Caco-2 (cell line): ENCODE results near the gene ATP11C. TPM values are rescaled to one million over a fixed set of nuclear protein-coding genes. Genes with fewer than 3 reads are reported as not detected.
"Not testable (repeated sequence)": the region's sequence is repeated elsewhere in the genome, so short reads cannot be mapped to it uniquely, and the experiment has no call there.

Source experiments
- BruUV-seq: library from RNA; stranded (reverse); fragments of 400-500 nt; replicated peaks from 2 replicates; lab custom pipeline; 2021; lab: Mats Ljungman, UMichigan
- CTCF ChIA-PET: fragments of 300-600 bp; sonication (Branson Sonifier 250); formaldehyde crosslinking; loops from one replicate; lab custom pipeline; 2022; ENCODE audit warnings: antibody characterized with exemption; lab: Charles Lee
- POLR2A ChIA-PET: fragments of 300-600 bp; sonication (Branson Sonifier 250); formaldehyde crosslinking; loops from one replicate; lab custom pipeline; 2022; ENCODE audit warnings: antibody characterized with exemption; lab: Charles Lee
- DNase-seq, 2 experiments: peaks; one replicate each; pipeline versions ENCODE4 v3.0.0 to v3.0.0-alpha.2; 2020 to 2022
- H3K27me3 ChIP-seq: replicated peaks from 2 replicates; pipeline ENCODE4 v1.6.0; 2011; ENCODE audit warnings: low read length; ENCODE audit not compliant: control insufficient read depth, insufficient read depth
- H3K36me3 ChIP-seq: 2 replicates; pipeline ENCODE4 v1.5.1; 2011; ENCODE audit warnings: low read length; ENCODE audit not compliant: control insufficient read depth, insufficient read depth
- H3K4me1 ChIP-seq: fragments of 250-450 bp; sonication (Bioruptor Pico); 2 replicates; pipeline ENCODE4 v1.5.1; 2020; ENCODE audit warnings: mild to moderate bottlenecking
- H3K4me3 ChIP-seq: 2 replicates; pipeline ENCODE4 v1.5.1; 2011; ENCODE audit warnings: low read depth, mild to moderate bottlenecking, control low read depth, low read length
- H3K9me3 ChIP-seq: fragments of 250-450 bp; sonication (Bioruptor Pico); 2 replicates; pipeline ENCODE4 v1.5.1; 2020; ENCODE audit warnings: mild to moderate bottlenecking, moderate library complexity
- H3K27ac Mint-ChIP-seq: one replicate; pipeline ENCODE4 v1.8.0; 2022; ENCODE audit warnings: mixed read lengths; ENCODE audit not compliant: unreplicated experiment
- H3K27me3 Mint-ChIP-seq: one replicate; pipeline ENCODE4 v1.8.0; 2022; ENCODE audit warnings: mixed read lengths; ENCODE audit not compliant: insufficient read depth, unreplicated experiment
- H3K36me3 Mint-ChIP-seq: one replicate; pipeline ENCODE4 v1.8.0; 2022; ENCODE audit warnings: mild to moderate bottlenecking, mixed read lengths; ENCODE audit not compliant: insufficient read depth, unreplicated experiment
- H3K4me1 Mint-ChIP-seq: one replicate; pipeline ENCODE4 v1.8.0; 2022; ENCODE audit warnings: low read depth, mixed read lengths; ENCODE audit not compliant: unreplicated experiment
- H3K4me3 Mint-ChIP-seq: one replicate; pipeline ENCODE4 v1.8.0; 2022; ENCODE audit warnings: mild to moderate bottlenecking, moderate library complexity, mixed read lengths; ENCODE audit not compliant: unreplicated experiment
- H3K9me3 Mint-ChIP-seq: one replicate; pipeline ENCODE4 v1.8.0; 2022; ENCODE audit warnings: mixed read lengths; ENCODE audit not compliant: unreplicated experiment
- CTCF ChIP-seq, 2 experiments: fragments of 200-600 bp in 1 of 2; IDR thresholded peaks; 1 replicate in 1 of 2; 2 replicates in 1 of 2; pipeline versions ENCODE4 v1.5.1 to v1.8.0; 2011 to 2022; ENCODE audit warnings: antibody characterized with exemption in 1 of 2, control low read depth in 1 of 2, inconsistent platforms in 1 of 2, low read depth in 1 of 2, low read length in 1 of 2, mild to moderate bottlenecking in 1 of 2, moderate library complexity in 1 of 2; ENCODE audit not compliant: insufficient read depth in 1 of 2, severe bottlenecking in 1 of 2, unreplicated experiment in 1 of 2
- intact Hi-C: fragments of 100-400 bp; cut with micrococcal nuclease; formaldehyde crosslinking; loops from one replicate; pipeline ENCODE4 v1.10.0; 2022; ENCODE audit not compliant: unreplicated experiment
- total RNA-seq: library from RNA; stranded (reverse); gene quantifications from 2 replicates; pipeline ENCODE4 v1.2.3, GENCODE V29; 2022

Gene ATP11C
- total RNA-seq, 1 experiment from 2014 or later, result 12.2 TPM

DNA sequence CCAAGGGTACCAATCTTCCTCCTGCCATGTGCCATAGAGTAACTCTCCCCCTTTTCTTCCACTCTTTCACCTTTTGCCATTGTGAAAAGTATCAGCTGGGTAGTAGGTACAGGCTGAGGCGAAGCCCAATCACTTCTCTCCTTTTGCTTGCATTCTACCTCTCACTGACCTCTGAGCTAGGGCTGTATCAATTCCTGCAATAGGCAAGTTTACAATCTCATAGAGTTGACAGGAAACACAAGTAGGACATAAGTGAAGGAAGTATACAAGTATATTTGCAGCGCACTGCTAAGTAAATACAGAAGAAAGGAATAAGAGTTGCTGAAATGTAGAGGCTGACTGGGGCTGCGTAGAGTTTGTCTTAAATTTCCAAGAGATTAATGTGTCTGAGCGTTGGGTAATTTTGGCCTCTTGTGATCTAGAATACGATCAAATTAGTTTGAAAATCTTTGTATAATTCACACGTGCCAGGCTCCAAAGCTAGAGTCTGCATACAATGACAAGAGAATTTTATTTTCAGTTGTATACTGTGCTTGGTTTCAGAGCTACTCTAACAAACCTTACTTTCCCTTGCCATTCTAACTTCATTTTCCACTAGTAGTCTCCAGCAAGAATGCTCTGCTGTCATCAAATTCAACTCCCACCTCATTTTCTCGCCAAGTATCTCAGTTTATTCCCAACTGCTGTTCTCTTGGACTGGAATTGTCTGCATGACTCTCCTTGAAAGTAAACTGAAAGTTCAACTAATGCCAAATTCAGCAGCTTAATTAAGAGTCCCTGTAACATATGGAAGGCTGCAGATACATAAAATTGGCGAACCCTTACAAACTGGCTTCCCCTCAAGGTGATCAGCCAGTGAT lies 90.3 kb downstream of the ATP11C start:
- POLR2A ChIA-PET, result no interaction called here
- no TSS peak for BruUV-seq
- CTCF ChIA-PET, result no interaction called here

GRCh38 chrX:139836335-139836734 lies 96.5 kb downstream of the ATP11C start:
- H3K27me3 Mint-ChIP-seq, H3K36me3 ChIP-seq, H3K9me3 ChIP-seq, BruUV-seq, H3K4me1 ChIP-seq, H3K36me3 Mint-ChIP-seq, H3K4me3 ChIP-seq, DNase-seq, H3K4me1 Mint-ChIP-seq, POLR2A ChIA-PET, intact Hi-C loops, H3K9me3 Mint-ChIP-seq, H3K27me3 ChIP-seq, CTCF ChIA-PET, H3K27ac Mint-ChIP-seq, H3K4me3 Mint-ChIP-seq: not testable (repeated sequence)

More for the DNA sequence above, 90.3 kb downstream of the ATP11C start:
- Mint-ChIP-seq H3K27me3 (no peaks in the 10 kb centered on the region), H3K27ac (no peak overlapping the region), H3K4me3 (no peak overlapping the region), H3K36me3 (no peaks in the 10 kb centered on the region), H3K9me3 (no peaks in the 10 kb centered on the region), H3K4me1 (no peaks in the 10 kb centered on the region)
- H3K4me1 ChIP-seq, result no peaks in the 10 kb centered on the region
- H3K27me3 ChIP-seq, result no peaks in the 10 kb centered on the region
- H3K9me3 ChIP-seq, result no peaks in the 10 kb centered on the region
- intact Hi-C loops, result loop anchor here (5.0 to 10.0 kb wide), 2 partner anchors 62 to 90 kb away; partner anchors contain the start of gene ATP11C
- no peaks in the 10 kb centered on the region for H3K36me3 ChIP-seq
- DNase-seq, result no peak
- H3K4me3 ChIP-seq, result no peak overlapping the region
- no peak for TF ChIP-seq CTCF (IDR thresholded peaks at IDR 0.05; ENCODE audit: insufficient read depth in 1 of 2, low read depth in 1 of 2, low read length in 1 of 2, severe bottlenecking in 1 of 2, unreplicated experiment in 1 of 2)

DNA sequence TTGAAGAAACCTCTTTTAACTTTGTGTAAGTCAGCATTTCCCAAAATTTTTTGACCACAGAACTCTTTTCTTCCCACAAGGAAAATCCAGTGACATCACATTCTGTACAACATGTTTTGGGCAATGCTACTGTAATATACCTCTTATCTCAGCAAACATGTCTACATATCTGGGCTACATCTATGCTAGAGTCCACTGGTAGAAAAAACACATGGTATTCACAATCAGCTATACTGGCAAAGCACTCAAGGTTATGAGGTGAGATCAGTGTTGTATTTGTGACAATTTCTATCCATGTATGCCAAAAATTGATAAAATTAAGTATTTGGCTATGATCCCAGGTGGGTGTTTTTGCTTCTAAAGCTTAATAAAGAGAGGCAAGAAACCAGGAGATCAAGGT lies 98.0 kb downstream of the ATP11C start:
- BruUV-seq, result no TSS peak
- DNase-seq, result no peak
- Mint-ChIP-seq H3K9me3 (no peaks in the 10 kb centered on the region), H3K27ac (no peak overlapping the region), H3K4me3 (no peak overlapping the region), H3K4me1 (no peaks in the 10 kb centered on the region), H3K36me3 (no peaks in the 10 kb centered on the region), H3K27me3 (no peaks in the 10 kb centered on the region)
- TF ChIP-seq CTCF (IDR thresholded peaks at IDR 0.05; ENCODE audit: insufficient read depth in 1 of 2, low read depth in 1 of 2, low read length in 1 of 2, severe bottlenecking in 1 of 2, unreplicated experiment in 1 of 2), result no peak
- H3K36me3 ChIP-seq, result no peaks in the 10 kb centered on the region
- H3K4me1 ChIP-seq, result no peaks in the 10 kb centered on the region
- no peaks in the 10 kb centered on the region for H3K9me3 ChIP-seq
- ChIA-PET CTCF (no interaction called here), POLR2A (no interaction called here)
- intact Hi-C loops, result no loop called here
- no peaks in the 10 kb centered on the region for H3K27me3 ChIP-seq
- no peak overlapping the region for H3K4me3 ChIP-seq
